Right renal pelvis (tissue), 4 donors: ENCODE results near the gene MAGI1. TPM values are rescaled to one million over a fixed set of nuclear protein-coding genes. Genes with fewer than 3 reads are reported as not detected.

Experiments used
- DNase-seq, 4 donors: peaks; one replicate each; pipeline ENCODE4 v3.0.0-alpha.2; 2013; ENCODE audit warnings: low read depth in 4 of 4, low spot score in 3 of 4, missing footprints in 1 of 4
- polyA plus RNA-seq, 4 donors: library from polyadenylated mRNA; unstranded; fragments of 120-200 nt; gene quantifications; one replicate each; pipeline ENCODE4 v1.2.1, GENCODE V29; 2013; ENCODE audit not compliant: insufficient read length in 4 of 4

MAGI1 gene
- polyA plus RNA-seq, 4 donors, result 25.8 to 32.9 (median 28.6) TPM

DNA sequence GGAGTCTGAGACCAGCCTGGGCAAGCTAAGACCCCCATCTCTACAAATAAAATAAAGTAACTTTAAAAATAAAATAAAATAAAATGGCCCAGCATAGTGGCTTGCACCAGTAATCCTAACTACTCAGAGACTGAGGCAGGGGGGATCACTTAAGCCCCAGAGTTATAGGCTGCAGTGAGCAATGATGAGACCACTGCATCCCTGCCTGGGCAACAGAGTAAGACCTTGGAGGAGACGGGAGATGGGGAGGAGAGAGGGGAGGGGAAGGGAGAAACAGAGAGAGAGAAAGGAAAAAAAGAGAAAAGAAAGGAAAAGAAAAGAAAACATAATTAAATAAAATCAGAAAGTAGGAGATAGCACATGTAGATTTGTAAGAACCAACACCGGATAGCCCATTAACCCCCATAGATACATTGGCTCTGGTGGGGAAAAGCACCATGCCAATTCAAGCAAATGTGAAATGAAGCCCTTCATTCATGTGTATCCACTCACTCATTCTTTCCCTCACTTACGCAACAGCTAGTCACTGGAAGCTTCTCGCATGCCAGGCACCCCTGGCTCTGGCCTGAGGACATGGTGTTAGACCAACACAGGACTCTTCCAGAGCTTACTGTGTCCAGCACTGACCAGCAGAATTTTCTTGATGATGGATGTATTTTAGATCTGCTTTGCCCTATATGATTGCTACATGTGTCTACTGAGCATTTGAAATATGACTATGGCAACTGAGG is 183.2 kb downstream of the MAGI1 start:
- DNase-seq, result no peak

DNA sequence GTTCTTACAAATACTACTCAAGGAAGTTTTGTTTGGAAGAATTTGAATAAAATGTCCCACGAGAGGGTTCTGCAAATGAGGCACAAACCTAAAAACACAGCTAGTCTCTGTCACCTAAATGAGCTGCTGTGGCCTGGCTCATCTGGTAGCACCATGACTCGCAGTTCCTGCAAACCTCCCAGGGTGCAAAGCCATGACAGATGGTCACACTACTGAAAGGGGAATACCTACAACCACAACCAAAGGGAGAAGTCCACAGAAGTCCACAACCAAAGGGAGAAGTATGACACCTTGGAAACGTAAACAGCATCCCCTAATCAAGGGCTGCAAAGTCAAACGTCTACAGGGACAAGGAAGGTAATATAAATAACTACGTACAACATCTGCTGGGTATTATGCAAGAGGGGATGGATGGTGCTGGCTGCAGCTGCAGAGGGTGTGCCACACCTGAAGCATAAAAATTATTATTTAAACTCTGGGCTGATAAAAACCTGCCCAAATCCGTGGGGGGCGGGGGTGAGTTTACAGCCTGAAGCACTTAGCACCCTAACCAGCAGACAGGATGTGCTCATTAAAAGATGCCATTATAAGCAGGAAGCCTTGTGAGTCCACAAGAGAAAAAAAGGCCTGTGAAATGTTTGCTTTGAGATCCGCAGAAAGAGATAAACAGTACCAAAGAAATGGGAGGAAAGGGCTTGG is 184.0 kb downstream of the MAGI1 start:
- no peak for DNase-seq

DNA sequence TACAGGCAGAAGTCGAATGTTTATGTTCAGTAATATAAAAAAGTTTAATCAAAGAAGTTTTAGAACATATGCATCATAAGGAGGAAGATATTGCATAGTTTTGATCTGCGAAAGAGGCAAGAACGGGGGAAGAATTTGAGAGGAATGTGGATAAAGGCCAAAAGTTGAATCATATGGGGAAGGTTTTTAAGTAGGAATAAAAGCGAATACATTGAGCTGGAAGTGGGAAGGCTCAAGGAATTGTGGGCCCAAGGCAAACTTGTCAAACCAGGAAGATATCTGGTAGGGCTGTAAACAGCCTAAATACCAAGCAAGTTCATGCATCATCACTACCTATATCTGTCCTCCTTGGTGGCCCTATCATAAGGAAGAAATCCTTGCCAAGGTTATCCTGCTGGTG is 186.9 kb downstream of the MAGI1 start:
- no peak for DNase-seq

DNA sequence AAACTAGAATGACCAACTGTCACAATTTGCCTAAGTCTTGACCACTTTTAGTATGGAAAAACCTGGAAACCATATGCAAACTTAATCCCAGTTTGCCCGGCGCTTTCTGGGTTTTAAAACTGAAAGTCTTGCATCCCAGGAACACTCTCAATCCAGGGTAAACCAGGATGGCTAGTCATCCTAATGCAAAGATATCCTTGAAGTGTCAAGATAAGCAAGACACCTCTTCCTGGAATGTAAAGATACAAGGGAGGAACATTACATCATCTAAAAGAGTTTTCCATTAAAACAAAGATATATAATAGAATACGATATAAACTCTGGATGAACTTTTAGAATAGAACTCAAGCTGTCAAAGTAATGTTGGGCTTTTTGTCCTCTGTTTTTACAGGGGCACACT is 188.5 kb downstream of the MAGI1 start:
- no peak for DNase-seq

DNA sequence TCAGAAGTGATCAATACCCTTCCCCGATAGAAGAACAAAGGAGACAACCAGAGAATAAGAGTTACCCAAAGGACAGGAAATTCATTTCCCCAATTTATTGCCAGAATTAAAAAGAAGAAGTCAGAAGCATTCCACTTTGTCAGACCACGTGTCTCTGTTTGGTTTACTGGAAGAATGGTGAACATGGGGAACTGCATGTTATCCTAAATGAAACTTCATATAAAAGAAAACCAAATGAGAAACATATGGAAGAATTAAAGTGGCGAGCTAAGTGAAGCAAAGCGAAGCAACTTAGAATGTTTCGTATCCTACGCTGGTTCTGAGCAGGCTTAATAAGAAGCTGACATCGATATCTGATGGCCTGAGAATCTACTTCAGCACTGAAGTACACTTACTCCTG is 190.7 kb downstream of the MAGI1 start:
- no peak for DNase-seq

DNA sequence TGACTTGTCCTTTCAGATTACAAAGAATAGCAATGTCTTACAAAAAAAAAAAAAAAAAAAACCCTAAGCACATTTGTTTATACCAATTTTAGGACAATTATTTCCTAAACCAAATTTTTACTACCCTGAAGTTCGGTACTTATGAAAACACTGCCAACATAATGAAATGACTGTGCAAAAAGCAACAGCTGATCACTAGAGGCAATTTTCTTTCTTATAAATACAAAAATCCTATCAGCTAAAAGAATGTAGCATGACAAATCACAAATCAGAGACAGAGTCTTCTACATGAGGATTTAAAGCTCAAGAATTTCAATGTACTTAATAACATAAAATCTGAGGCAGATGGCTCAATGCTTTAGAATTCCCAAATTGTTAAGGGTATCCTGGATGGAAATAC is 191.8 kb downstream of the MAGI1 start:
- DNase-seq, result no peak

DNA sequence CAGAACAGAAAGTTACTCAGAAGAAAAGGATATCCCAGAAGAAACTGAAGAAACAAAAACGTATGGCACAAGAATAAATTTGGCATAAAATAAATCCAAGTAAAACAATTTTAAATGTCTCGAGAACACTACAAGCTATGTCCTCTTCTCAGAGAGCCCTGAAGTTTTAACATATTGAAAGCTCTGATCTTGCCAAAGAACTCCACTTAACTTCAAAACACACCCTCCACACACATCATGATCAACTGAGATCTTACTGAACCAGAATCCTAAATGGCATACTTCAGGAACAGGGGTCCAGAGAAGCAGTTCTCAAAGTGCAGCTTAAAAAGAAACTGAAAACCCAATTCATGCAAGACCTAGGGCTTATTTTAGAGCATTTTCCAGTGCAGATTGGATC is 194.3 kb downstream of the MAGI1 start:
- no peak for DNase-seq

DNA sequence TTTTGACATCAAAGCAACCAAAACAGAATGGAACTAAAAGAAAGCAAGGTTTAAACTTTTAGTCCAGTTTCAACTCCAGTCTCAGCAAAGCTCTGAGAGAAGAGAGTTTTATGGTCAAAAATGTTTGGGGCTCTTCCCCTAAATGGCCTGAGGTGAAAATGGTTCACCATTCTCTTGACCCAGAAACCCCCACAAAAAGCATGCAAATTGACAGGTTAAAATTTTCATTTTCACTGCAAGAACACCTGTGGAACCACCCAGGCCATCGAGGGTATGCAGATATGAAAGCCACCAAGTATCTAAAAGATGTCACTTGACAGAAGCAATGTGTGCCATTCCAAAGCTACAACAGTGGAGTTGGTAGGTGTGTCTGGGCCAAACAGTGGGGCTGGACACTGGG is 195.0 kb downstream of the MAGI1 start:
- DNase-seq, result no peak

DNA sequence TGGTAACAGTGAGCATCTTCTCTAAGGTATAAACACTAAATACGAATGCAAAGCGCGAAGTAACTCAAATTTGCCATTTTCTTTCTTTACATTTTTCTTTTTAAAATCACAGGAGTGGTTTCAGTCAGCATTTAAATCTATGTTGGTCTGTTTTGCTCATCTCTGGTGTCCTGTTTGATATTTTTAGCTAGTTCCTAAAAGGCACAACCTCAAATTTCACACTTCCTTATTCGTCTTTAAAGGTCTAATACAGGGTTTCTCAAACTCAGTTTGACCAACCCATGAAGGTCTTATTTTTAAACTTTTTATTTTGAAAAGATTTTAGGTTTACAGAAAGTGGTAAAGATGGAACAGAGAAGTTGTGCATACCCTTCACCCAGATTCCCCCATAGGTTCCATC is 201.1 kb downstream of the MAGI1 start:
- DNase-seq, result no peak

DNA sequence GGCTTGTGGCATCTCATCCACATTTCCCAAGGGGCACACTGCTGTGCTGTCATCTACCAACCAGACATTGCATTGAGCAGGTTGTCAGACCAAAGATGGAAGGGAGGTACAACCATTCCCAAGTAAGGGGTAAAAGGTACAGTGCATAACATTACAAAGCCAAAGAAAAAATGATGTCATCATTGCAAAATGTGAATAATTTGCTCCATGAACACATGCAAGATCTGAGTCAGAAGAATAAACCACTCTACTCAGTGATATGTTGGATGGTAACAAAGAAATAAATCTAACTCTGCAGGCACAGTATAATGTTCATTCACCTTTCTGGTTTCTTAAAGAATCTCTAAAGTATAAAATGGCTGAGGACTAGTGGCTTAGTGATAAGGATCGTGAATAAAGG is 202.7 kb downstream of the MAGI1 start:
- no peak for DNase-seq

DNA sequence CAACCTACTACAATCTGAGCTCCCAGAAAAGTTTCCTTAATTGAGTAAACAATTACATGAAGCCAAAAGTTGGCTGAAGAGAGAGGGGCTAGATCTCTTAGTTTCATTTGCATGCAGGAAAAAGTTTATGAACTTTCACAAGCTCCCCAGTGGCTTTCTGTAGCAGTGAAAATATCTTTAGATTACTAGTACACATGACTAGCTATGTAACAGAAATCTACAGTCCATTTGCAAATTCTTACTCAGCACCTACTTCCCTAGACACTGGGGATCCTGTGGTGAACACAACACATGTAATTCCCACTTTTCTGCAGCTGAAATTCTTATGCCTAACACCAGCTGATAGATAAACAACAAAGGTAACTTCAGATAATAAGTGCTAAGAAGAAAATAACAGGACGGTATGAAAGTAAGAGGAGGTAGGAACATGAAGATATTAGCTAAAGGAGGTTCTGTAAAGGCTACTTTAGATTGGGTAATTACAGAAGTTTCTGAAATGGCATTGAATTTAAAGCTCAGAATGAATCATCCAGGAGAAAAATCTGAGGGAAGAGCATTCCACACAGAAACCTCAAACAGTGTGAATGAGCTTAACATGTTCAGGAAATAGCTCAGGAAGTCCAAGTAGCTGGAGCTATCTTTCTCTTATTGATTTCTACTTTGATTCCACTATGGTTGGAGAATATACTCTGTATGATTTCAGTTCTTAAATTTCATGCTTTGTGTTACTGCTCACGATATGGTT is 204.8 kb downstream of the MAGI1 start:
- no peak for DNase-seq

DNA sequence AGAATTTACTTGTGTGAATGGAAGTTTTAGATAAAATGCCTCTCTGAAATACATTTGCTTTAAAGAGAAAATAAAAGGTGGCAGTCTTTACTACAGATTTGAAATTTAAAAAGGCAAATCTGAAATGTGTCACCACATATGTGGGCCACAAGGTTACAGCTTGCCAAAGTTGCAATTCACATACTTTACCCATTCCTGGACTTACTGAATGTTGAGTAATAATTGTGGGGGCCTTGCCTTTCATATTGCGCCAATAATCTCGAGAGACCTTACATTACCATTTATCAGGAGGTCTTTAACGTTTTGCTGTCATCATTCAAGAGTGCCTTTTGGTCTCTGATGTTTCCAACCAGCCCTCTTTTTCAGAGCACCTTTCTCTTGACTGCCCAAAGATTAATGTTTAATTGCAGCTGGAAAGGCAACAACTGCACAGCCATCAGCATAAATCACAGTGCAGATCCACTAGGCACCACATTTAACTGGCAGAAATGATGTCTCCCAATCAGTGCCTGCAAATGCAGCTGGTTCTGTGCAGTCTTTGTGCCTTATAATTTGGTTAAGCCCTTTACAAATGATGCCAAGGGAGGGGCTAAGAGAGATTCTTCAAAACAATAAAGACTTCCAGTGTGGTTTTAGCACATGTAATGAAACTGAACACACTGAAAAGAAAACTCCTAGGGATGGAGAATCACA is 206.8 kb downstream of the MAGI1 start:
- no peak for DNase-seq

DNA sequence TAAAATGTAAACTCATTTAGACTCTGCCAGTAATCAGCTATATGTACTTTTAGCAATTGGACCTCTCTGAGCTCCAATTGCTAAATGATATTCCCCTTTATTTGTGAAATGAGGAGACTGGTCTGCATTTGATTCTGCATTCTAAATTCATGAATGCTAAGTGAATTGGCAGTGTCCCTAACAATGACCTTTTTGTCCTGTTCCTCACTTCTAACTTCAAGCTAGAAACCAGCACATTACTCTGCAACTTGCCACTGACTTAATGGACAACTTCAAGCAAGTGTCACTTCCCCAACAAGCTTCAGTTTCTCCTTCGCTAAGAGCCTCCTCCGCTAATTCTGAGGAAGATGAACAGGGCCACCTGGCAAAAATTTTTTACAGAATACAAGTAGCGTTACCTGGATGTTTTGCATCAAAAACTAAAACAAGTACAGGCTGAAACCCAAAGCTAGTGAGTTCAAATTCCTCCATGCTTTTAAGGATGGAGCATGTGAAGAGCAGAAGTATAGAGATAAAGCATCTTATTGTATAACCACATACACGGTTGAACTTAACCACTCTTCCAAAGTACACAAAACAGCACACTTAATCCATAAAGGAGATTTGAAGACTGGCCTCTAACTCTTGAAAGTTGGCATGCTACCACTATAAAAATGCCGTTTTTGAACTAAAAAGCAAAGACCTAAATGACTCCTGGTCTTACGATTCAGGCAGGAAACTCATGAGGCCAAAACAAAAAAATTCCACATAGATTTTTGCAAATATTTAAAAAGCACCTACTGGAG is 207.6 kb downstream of the MAGI1 start:
- no peak for DNase-seq

DNA sequence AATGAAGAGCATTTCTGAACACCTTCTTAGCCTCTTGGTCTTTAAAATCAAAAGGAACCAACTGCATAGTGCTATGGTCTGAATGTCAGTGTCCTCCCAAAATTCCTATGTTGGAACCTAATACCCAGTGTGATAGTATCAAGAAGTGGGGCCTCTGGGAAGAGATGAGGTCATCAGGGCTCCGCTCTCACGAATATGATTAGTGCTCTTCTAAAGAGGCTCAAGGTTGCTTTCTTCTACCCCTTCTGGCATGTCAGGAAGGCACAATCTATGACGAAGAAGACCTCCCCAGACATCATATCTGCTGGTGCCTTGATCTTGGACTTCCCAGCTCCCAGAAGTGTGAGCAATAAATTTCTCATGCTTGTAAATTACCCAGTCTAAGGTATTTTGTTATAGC is 209.5 kb downstream of the MAGI1 start:
- DNase-seq, result no peak

DNA sequence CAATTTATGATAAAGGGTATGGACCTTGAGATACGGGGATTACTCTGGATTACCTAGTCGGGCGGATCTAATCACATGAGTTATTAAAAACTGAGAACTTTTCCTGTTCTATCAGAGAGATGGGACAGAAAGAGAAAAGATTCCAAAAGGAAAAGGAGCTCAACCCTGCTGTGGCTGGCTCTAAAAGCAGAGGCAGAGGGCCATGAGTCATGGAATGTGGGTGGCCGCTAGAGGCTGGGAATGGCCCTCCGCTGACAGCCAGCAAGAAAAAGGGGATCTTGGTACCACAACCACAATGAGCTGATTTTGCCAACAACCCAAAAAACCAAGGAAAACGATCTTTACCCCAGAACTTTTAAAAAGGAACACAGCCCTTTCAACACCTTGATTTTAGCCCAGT is 210.0 kb downstream of the MAGI1 start:
- no peak for DNase-seq

DNA sequence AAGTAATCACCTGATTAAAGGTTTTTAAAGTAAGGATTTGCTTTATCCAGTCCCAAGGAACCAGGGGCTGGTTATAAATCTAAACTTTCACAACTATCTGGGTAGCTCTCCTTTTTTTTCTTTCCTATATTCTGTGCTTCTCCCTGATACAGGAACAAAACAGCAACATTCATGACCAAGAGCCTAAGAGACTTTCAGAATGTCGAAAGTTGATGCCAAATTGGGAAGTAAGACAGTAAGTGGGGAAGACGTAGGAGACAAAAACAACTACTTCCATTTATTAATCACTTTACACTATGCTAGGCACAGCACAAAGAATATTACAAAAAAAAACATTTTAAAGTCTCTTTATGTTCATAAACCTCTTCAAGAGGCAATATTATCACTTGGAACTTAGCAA is 211.6 kb downstream of the MAGI1 start:
- no peak for DNase-seq

DNA sequence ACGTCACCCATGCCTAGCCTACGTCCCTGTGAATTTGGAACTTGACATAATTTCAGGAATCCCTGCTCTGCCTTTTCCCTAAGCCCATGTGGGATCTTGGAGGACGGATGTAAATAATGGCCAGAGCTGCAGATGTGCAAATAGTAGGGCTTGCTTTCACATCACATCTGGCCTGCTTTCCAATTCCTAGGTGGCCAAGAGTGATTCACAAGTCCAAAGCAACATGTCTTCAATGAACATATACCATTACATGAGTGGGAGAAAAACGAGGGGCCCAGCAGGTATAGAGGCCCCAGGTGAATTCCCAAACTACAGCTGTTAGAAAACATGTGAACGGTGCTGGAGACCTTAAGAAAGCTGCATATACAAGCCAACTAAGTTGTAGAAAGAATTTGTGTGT is 214.6 kb downstream of the MAGI1 start:
- no peak for DNase-seq

DNA sequence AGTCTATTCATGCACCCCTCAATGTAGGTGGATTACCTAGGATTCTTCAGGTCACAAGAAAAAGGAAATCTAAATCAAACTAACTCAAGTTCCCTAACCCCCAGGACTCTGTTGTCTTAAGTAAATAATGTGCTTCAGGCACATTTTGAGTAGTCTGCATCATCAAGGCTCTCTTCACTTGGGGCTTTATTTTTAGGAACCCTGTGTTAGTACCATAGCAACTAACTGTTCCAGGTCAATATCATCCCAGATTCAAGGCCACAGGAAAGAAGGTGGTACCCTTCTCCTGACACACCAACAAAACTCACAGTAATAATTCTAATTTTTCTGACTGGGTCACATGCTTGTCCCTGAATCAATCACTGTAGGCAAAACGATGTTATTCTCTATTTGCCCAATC is 218.1 kb downstream of the MAGI1 start:
- DNase-seq, result no peak

DNA sequence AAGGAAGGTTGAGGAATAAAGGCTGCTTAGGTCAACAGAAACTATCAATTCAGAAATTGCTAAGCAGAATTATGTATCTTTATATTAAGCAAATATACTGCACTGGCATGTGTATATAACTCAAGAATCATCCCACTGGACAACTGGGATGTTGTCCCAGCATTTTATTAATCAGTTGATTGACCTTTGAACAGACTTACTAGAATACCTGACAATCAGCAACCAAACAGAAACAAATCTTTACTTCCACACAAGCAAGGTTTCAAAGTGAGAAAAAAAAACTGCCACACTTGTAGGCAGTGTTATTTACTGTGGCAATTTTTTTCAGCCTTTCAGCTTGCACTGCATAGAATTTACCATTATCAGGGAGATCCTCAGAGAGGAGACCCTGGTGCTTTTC is 218.8 kb downstream of the MAGI1 start:
- DNase-seq, result no peak

DNA sequence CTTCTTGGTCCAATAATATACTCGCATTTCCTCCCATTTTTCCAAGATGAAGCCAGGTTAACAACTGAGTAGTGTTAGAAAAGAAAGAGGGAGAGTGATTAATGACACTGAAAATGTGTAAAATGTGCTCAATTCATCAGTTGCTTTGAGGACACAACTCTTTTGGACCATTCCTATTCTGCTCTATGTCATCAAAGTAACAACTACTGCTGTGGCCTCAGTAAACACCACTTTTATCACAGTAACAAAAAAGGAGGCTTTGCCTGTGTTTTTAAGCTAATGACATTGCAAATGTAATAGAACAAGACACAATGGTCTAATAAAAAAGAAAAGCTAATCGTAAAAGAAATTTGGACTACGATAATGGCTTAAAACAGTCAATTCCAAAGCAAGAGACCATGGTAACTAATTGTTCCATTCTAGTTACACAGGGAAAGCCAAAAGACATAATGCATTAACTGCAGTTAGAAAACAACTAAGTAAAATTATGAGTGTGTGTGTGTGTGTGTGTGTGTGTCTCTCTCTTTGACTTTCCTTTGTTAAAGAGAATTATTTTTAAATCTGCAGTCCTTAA is 221.1 kb downstream of the MAGI1 start:
- DNase-seq, result no peak
